ENCODE results near the gene VKORC1. TPM values are rescaled to one million over a fixed set of nuclear protein-coding genes. Genes with fewer than 3 reads are reported as not detected.

The VKORC1 gene
- total and polyA plus RNA-seq, 2 of the 8 experiments (the other 6 are each of a cell fraction or from before 2014, with no cell fraction given), result 84.1 to 483 TPM

DNA sequence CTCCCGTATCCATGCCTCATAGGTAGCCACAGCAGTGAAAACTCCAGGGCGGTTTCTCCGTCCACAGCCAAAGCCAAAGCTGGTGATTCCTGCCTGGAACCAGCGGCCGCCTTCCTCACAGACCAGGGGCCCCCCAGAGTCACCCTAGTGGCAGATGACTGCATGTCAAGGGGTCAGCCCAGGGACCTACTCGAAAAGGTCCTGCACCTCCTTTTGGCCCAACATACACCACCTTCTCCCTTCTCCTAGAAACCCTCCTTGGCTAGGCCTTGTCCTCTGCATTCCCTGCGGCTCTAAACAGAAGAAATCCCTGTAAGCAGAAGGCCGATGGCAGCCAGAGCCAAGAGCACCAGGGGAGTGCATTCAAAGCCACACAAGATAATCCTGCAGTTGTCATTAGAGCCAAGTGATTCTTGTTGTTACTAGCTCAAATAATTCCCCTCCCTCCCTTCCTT lies 49.1 kb upstream of the VKORC1 start:
- Histone ChIP-seq H3K4me2 (ENCODE audit: insufficient read depth in 1 of 2, low read depth in 2 of 2, low read length in 2 of 2) (no peak overlapping the region), H3K79me1 (ENCODE audit: low read depth, low read length) (no peaks in the 10 kb centered on the region), H2AFZ (ENCODE audit: low read length) (no peak overlapping the region), H4K8ac (ENCODE audit: extremely low read depth, insufficient read depth, low read length) (no peak overlapping the region), H2AK5ac (ENCODE audit: low read depth, low read length) (no peak overlapping the region), H4K91ac (replicated peaks; ENCODE audit: insufficient read length, low read length) (no peak overlapping the region), H3K9ac (replicated peaks in 1 of 4; ENCODE audit: extremely low read depth in 1 of 4, low read depth in 3 of 4, low read length in 3 of 4) (no peak overlapping the region), H3K4me1 (replicated peaks in 1 of 4; ENCODE audit: control insufficient read depth in 3 of 4, insufficient read depth in 4 of 4, low read length in 3 of 4) (peaks cover 0 to 21% (median 19%) of the 10 kb centered on the region in 4 experiments; a peak in 6 of 7 replicates), H2BK120ac (replicated peaks; ENCODE audit: low read depth, low read length) (no peak overlapping the region), H4K20me1 (replicated peaks in 1 of 2; ENCODE audit: control insufficient read depth in 1 of 2, insufficient read depth in 2 of 2, low read length in 2 of 2) (no peaks in the 10 kb centered on the region), H2BK5ac (ENCODE audit: low read depth, low read length) (no peak overlapping the region), H3K23ac (ENCODE audit: insufficient read length) (no peak overlapping the region), H3K27me3 (replicated peaks in 1 of 4; ENCODE audit: control insufficient read depth in 3 of 4, extremely low read depth in 1 of 4, insufficient read depth in 3 of 4, low read length in 3 of 4) (peaks cover 1 to 23% (median 15%) of the 10 kb centered on the region in 4 experiments), H4K5ac (ENCODE audit: insufficient read length, low read depth, low read length) (no peak overlapping the region), H3K36me3 (ENCODE audit: control insufficient read depth in 2 of 4, insufficient read depth in 4 of 4, low read length in 3 of 4) (no peaks in the 10 kb centered on the region), H3K79me2 (ENCODE audit: control insufficient read depth in 1 of 2, insufficient read depth in 2 of 2, low read length in 2 of 2) (no peaks in the 10 kb centered on the region), H3K9me3 (ENCODE audit: insufficient read depth in 2 of 2, low read depth in 1 of 2, low read length in 1 of 2) (no peaks in the 10 kb centered on the region), H3K27ac (ENCODE audit: low read depth, low read length) (no peak overlapping the region), H3K56ac (replicated peaks; ENCODE audit: insufficient read length, low read depth, low read length) (no peak overlapping the region), H3K4ac (replicated peaks; ENCODE audit: insufficient read length, low read depth, low read length) (no peak overlapping the region), H2BK20ac (ENCODE audit: low read length) (no peak overlapping the region), H3K23me2 (ENCODE audit: low read depth, low read length) (peaks cover 11% of the 10 kb centered on the region; the same call in 1 of the 2 replicates), H2BK12ac (ENCODE audit: low read depth, low read length) (no peak overlapping the region; the same call in 1 of the 2 replicates), H3K18ac (ENCODE audit: extremely low read depth, low read length) (no peak overlapping the region), H2BK15ac (ENCODE audit: low read length) (0 out of 2 replicates have a peak overlapping the region, but pooled peaks have one; percentile 88), H3K4me3 (ENCODE audit: extremely low read depth in 1 of 4, insufficient read depth in 2 of 4, low read depth in 3 of 4, low read length in 4 of 4) (no peak overlapping the region), H3K14ac (ENCODE audit: insufficient read length) (no peak overlapping the region)
- FAIRE-seq (no peak), DNase-seq (ENCODE audit: low read depth in 1 of 2, low spot score in 2 of 2) (peak in 1 of 2 experiments; percentile 52)
- ChIA-PET POLR2A (ENCODE audit: partially characterized antibody) (interaction anchor here (0.6 to 34.9 kb wide), 8 partner anchors 23 to 196 kb away, joined by 3 to 713 read pairs (median 5); partner anchors contain the start of genes BCKDK, FUS, KAT8 and PRSS8), CTCF (ENCODE audit: partially characterized antibody) (interaction anchor here (0.8 to 8.1 kb wide), 14 partner anchors 9 to 554 kb away, joined by 3 to 56 read pairs (median 4); partner anchors contain the start of genes HSD3B7, PRSS53, PRSS8 and PYDC1)
- WGBS, 2 experiments (ENCODE audit: extremely low coverage in 1 of 2, insufficient coverage in 1 of 2, insufficient read length in 1 of 2, insufficient replicate concordance in 2 of 2, low coverage in 1 of 2, low lambda C conversion rate in 2 of 2, missing lambda C conversion rate in 1 of 2), result 93% methylated on average over 8 of the region's 8 CpGs; no CpG with 5 or more reads in 1 of the 2 experiments
- TF ChIP-seq, protein P1, sequence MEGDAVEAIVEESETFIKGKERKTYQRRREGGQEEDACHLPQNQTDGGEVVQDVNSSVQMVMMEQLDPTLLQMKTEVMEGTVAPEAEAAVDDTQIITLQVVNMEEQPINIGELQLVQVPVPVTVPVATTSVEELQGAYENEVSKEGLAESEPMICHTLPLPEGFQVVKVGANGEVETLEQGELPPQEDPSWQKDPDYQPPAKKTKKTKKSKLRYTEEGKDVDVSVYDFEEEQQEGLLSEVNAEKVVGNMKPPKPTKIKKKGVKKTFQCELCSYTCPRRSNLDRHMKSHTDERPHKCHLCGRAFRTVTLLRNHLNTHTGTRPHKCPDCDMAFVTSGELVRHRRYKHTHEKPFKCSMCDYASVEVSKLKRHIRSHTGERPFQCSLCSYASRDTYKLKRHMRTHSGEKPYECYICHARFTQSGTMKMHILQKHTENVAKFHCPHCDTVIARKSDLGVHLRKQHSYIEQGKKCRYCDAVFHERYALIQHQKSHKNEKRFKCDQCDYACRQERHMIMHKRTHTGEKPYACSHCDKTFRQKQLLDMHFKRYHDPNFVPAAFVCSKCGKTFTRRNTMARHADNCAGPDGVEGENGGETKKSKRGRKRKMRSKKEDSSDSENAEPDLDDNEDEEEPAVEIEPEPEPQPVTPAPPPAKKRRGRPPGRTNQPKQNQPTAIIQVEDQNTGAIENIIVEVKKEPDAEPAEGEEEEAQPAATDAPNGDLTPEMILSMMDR (IDR thresholded peaks at IDR 0.05; ENCODE audit: control extremely low read depth in 1 of 3, insufficient read depth in 1 of 3, low read depth in 1 of 3, low read length in 3 of 3), result peak in 2 of 3 experiments; percentile 1 to 35; a peak in 2 of 4 replicates
- TF ChIP-seq NANOG (IDR thresholded peaks at IDR 0.05; ENCODE audit: insufficient read depth, low read depth, low read length, poor library complexity, severe bottlenecking), result no peak
